Suppressor macrophage (primary cell): ENCODE data around the gene GPR4.

Experiments used
- DNase-seq, 4 experiments: peaks; one replicate each; pipeline ENCODE4 v3.0.0-alpha.2; 2020 to 2022

The GPR4 gene

DNA sequence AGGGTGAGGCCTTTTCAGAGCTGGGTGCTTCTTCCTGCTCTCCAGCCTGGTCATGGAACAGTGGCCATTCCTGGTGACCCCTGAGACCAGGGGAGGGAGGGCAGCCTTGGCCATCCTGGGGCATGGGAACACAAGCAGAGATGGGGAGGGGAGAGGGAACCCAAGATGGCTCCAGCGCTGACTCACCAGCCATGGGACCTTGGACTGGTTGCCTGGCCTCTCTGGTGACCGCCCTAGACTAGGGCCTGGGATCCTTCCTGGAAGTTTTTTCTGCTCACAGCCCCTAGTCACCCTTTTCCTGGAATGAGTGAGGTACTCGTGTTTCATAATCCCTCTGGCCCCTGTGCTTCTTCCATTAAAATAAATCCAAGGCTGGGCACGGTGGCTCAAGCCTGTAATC lies 14.1 kb downstream of the GPR4 start:
- DNase-seq, result no peak

GRCh38 chr19:45585158-45585577 lies 16.8 kb downstream of the GPR4 start:
- DNase-seq, result no peak

DNA sequence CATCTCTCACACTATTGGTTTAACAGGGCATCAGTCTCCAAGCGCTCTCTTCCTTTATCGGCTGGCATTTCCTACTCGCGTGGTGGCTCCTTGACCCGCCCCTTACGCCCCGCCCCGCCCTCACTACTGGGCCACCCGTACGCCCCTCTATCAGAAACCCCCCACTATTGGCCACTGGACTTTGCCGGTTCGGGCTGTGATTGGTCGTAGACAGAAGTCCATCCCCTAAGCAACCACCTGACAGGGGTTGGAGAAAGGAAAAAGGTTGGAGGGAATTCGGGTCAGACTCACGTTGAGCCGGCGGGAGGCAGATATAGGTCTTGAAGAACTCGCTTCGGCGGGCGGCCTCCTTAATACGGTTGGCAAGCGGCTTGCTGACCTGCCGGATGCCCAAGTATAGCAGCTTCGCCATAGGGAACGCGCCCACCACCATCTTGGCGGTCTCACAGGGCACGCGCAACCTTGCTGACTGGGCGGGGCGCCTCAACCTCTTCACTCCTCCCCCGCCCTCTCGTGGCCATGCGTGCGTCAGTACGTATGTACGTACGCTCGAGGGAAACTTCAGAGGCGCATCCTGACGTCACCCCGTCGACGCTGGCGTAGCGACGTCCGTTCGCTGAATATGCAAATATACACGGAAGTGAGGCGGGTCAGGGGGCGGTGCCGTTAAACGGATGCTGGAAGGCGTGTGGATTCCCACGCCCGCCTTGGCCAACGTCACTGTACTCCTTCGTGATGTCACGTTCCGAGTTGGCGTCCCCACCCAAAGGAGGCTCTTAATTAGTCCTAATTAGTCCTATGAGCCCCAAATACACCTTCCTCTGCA lies 17.5 kb downstream of the GPR4 start, which contains the start of gene OPA3:
TSS of gene OPA3 (minus strand) at position 471 of the 826 bp plus-strand sequence. CDS start at position 433, 38 bp downstream.
- DNase-seq, result peak; percentile 100

DNA sequence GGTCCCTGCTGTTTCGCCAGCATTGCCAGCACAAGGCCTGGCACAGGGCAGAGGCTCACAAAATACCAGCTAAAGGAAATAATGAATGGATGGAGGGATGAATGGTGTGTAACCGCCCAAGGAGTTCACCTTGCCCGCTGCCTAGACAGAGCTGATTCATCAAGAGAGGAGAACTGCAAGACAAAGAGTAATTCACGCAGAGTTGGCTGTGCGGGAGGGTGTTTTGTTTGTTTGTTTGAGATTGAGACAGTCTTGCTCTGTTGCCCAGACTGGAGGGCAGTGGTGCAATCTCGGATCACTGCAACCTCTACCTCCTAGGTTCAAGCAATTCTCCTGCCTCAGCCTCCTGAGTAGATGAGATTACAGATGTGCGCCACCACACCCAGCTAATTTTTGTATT lies 20.4 kb downstream of the GPR4 start:
- no peak for DNase-seq

DNA sequence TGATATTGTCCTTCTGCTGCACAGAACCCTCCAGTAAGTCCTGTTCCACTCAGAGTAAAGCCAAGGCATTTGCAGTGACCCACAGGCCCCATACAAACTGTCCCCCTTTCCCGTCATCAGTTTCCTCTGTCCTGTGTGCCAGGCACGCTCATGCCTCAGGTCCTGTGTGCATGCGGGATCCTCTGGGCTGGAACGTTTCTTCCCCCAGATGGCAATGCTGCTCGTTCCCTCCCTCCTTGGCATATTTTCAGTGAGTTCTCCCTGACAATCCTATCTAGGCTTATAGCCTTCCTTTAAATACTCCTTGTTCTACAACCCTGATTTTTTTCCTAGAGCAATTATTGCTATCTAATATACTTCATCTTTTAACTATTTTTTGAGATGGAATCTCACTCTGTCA lies 23.2 kb downstream of the GPR4 start:
- DNase-seq, result no peak

DNA sequence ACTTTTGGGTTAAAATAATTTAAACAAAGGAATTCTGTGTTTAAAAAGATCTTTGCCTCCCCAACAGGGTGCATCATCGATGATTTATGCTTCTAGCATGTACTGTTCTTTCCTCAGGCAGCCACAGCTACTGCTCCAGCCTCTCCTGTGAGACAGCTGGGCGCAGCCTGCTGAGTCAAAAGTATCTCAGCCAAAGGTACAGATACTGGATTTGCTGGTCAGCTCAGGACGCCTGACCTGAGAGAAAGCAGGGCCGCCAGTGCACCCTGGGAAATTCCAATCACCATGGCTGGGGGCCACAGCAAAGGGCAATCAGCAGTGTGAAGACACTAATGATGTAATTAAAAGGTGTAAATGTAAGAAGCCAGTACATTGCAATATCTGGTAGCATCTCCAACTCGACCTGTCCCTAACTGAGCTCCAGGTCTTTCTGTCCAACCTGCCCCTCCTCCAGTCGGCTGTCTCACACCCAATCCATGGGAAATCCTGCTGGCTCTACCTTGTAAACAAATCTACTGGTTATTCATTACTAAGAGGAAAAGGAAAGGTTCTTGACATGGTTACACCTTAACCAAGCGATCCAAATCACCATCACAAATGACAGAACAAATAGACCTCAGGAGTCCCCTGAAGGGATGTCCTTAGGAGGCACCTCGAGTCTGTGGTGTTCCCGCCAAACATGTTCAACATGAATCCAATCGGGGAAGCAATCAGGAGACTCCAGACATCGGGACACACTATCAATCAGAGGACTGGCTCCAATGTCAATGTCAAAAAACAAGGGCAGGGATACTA lies 24.7 kb downstream of the GPR4 start:
- DNase-seq, result no peak

DNA sequence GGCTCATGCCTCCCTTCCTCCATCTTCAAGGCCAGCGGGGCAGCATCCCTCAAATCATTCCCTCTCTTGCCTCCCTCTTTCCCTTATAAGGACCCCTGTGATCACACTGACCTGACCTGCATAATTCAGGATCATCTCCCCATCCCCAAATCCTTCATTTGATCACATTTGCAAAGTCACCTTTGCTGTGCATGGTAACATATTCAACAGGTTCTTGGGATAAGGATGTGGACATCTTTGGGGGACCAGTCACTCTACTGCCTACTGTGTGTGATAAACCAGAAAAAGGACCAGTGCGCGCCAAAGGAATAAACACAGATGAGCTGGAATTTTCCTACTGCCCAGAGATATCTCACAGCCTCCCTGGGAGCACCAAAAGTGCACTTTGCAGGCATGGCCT lies 25.3 kb downstream of the GPR4 start:
- no peak for DNase-seq

GRCh38 chr19:45575216-45575615 lies 26.8 kb downstream of the GPR4 start:
- no peak for DNase-seq

- DNase-seq, result no peak
Observed at GRCh38 chr19:45574526-45574925, 27.5 kb downstream of the GPR4 start.

DNA sequence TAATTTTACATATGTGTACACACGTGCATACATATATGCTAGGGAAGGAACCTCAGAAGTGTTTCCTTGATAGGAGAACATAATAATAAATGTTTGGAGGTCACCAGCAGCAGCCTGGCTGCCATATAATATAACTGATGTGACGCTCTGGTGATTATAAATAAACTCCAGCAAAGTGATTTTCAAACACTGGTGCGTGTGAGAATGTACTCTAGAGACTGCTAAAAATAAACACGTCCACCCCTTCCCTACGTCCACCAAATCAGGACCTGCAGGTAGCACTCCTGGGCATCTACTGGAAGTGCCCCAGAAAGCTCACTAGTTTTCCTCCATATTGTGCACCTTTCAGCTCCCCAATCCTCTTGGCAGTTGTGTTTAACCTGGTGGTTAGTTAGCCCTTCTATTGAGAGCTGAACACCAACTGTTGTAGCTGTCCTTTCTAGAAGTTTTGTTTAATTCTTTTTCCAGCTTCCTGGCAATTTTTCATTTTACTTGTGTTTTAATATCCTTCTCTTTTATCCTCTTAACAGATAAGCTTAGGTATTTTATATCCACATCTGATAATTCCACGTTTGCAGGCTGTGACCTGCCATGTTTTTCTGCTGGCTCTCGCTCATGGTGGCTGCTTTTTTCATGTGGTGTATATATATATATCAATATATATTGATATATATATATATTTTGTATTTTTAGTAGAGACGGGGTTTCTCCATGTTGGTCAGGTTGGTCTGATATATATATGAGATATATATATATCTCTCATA lies 30.4 kb downstream of the GPR4 start:
- DNase-seq, result no peak

DNA sequence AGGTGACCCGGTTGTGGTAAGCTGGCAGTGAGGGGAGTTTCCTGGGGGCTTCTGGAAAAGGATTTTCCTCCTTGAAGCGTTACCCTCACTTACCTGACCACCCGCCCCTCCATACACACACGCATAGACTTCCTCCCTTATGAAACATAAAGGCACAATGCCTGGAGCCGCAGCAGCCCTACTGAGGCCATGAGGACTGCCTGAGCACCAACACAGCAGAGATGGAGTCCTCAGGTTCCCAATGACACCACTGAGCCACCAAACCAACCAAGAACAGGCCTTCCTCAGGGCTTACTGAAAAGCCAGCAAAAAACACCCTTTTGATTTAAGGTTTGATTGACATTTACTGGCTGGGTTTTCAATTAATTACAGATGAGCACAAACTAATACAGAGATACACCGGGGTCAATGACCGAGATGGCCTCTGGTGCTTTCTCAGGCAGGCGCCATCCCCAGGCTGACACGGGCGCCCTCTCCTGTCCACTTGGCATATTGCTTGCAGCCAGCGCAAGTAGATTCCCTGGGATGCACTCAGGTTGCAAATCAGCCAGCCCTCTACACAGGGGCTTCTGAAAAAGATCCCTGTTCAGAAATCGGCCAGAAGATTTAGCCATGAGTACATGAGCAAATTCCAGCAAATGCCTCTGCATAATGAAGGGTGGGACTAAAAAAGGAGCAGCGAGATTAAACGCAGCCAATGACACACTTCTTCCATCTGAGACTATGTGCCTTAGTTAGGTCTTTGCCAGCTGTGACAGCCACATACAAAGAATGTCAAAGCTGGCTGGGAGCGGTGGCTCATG lies 32.2 kb downstream of the GPR4 start:
- peak; percentile 54 to 70 (median 61) for DNase-seq

DNA sequence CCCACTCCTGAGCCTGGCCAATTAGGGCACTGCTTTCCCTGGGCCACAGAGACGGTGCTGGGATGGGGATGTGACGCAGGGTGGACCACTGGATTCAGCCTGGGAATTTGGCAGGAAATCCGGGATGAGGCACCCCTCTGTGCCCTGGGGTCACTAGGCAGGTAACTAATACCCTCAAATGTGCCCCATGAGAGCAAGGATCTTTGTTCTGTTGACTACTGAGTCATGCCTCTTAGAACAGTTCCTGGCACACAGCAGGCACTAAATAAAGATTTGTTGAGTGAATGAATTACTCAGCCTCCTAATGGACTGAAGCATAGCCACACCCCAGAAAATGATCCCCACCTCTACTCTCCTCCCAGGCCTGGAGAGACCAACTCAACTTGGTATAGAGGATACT lies 33.3 kb downstream of the GPR4 start:
- DNase-seq, result no peak

DNA sequence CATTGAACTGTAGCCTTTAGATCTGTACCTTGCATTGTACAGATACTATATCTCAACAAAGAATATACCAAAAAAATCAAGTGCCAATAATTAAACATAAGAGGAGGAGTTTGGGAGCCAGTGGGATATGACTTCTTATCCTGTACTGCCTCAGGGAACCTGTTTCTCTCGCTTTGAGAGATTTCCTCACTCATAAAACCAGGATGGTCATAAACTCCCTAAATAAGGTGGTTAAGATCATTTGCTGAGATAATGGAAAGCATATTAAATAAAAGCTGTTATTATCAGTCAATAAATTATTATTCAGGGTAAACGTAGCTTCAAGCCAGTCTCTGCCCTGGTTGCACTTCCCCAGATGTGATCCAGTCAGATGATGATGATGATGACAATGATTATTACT lies 34.4 kb downstream of the GPR4 start:
- no peak for DNase-seq

DNA sequence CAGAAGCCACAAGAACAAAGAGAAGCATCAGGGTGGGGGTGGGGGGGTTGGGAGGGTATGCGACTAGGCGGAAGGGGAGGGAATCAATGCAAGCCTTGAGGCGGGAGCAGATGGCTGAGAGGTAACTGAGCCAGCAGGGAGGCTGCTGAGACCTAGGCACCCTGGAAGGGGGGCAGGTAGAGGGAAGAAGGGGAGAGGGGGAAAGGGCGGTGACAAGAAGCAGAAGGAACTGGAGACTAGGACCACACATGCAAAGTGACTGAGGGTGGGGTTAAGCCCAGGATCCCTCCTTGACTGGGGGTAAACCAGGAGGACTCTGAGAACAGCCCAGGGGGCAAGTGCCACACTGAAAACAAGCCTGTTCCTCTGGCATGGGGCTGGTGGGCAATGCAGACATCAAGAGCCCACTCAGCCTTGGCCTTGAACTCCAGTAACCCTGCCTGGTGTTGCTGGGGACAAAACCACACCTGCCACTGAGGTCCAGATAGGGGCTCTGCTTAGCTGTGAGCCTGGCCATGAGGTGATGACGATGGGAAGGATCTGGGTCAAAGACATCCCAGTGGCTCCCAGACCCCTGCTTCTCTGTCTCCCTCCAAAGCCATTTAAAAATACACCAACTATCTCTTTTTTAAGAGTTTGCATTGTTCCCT lies 37.8 kb downstream of the GPR4 start:
- DNase-seq, result no peak

- no peak for DNase-seq
Observed at GRCh38 chr19:45560686-45561085, 41.3 kb downstream of the GPR4 start.

DNA sequence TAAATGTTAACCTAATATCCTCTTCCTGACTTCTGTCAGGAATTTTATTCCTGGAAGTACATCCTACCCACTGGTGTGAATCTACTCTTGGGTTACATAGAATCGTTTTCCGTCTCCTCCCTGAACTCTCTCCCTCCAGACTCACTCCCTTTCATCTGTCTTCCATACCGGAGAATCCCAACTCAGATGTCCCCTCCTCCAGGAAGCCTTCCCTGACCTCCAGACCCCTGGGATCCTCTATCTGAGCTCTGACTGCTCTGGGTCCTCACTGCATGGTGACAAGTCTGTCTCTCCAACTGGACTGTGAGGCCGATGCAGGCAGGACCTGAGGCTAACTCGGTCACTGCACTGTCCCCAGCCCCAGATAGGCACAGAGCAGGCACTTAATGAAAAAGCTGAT lies 42.0 kb downstream of the GPR4 start:
- no peak for DNase-seq

DNA sequence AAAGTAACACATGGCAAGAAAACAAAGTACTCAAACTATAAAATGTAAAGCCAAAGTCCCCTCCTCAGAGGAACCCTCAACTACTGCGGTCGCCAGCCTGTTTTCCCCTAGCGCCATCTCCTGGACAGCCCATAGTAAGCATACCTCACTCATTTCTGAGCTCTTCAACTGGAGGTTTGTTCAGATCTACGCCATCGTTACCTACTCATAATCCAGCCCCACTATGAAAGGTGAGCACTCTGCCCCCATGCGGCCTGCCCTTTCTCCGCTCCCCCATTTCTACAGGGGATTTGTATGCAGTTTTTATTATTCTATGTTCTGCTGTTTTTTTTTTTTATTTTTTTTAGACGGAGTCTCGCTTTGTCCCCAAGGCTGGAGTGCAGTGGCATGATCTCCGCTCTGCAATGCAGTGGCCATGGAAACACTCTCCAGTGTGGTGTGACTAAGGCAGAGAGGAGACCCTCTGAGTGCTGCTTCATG lies 43.6 kb downstream of the GPR4 start:
- DNase-seq, result peak; percentile 45 to 71 (median 64)

DNA sequence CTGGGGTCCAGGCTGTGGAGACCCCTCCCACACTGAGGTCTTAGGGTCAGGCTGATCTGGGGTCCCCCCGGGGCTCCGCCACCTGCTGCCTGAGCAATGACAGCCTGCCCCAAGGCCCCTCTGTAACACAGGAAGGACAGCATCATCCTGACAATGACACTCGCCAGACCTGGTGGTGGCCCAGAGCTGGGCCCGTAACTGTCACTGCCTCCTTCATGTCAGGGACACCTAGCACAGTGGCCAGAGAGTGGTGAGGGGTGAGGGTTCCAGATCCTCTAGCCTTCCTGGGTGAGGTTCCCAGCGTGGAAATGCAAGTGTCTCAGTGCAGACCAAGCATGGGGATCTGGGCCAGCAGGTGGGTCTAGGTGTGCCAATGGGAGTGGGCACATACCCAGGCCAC lies 45.2 kb downstream of the GPR4 start:
- DNase-seq, result no peak

DNA sequence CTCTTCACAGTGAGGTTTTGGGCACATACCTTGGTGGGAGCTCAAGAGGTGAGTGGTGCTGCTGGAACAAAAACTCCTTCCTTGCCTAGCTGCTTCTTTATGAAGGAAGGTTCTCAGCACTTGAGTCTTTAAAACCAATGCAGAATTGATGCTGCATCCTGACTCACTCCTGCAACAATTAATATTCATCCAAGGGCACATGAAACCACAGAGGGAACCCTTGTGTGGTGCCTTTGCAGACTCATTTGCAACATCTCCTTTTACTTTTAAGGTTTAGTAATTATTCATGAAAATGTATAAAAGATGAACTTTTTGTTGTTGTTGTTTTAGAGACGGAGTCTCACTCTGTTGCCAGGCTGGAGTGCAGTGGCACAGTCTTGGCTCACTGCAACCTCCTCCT lies 47.5 kb downstream of the GPR4 start:
- DNase-seq, result no peak

- no peak for DNase-seq
Observed at GRCh38 chr19:45553464-45553863, 48.5 kb downstream of the GPR4 start.

GRCh38 chr19:45547965-45548609 lies 53.9 kb downstream of the GPR4 start:
- no peak for DNase-seq
